RCC 7860 (cell line): ENCODE data around the gene PAPSS2.
"Not testable (repeated sequence)": the region's sequence is repeated elsewhere in the genome, so short reads cannot be mapped to it uniquely, and the experiment has no call there.

Experiments
- DNase-seq: peaks from one replicate; pipeline ENCODE4 v3.0.0-alpha.2; 2015; ENCODE audit warnings: low spot score
- FAIRE-seq: peaks from 2 replicates; lab custom pipeline; 2012; peaks lifted over from hg19 to GRCh38; lab: Jason Lieb, UNC

The PAPSS2 gene

GRCh38 chr10:87659571-87660483 is at the start of gene PAPSS2:
TSS of gene PAPSS2 (plus strand) at chr10:87659878. CDS start at chr10:87659982, 104 bp downstream.
- FAIRE-seq = no peak
- DNase-seq = peak; percentile 60

GRCh38 chr10:87611341-87611740 is 48.3 kb upstream of the PAPSS2 start:
- FAIRE-seq, DNase-seq: not testable (repeated sequence)

- FAIRE-seq = no peak
- DNase-seq = no peak
Measured at GRCh38 chr10:87612115-87612514, 47.6 kb upstream of the PAPSS2 start.

- no peak for DNase-seq
- no peak for FAIRE-seq
Measured at GRCh38 chr10:87613751-87614150, 45.9 kb upstream of the PAPSS2 start.

DNA sequence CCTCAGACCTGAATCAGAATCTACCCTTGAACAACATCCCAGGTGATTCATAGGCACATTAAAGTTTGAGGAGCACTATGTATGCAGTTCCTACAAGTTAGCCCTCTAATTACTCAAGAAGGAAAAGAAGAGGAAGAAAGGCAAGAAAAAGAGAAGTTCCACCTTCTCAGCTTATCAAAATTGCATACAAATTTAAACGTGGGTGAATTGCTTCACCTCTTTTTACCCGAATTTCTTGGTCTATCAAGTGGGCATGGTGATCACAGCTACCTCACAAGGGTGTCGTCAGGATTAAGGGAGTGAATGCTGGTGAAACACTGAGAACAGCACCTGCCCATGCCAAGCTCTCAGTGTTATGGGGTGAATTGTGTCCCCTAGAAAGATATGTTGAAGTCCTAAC is 43.8 kb upstream of the PAPSS2 start:
- no peak for DNase-seq
- no peak for FAIRE-seq

DNA sequence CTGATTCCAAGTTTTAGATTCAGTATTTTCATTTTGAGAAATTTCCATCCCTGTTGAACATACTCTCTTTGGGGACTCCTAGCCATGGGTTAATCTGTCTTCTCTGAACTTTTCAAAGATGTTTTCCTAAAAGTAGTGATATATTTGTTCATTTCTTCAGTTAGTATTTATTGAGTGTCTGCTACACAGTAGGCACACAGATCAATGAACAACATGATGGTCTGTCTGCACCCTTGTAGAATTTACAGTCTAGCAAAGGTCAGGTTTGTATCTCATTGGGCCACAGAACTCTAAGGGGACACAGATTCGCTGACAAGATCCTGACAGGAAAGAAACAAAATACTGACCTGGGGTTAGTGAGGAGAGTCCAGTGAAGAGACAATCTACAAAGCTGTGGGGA is 42.2 kb upstream of the PAPSS2 start:
- no peak for DNase-seq
- FAIRE-seq = no peak

DNA sequence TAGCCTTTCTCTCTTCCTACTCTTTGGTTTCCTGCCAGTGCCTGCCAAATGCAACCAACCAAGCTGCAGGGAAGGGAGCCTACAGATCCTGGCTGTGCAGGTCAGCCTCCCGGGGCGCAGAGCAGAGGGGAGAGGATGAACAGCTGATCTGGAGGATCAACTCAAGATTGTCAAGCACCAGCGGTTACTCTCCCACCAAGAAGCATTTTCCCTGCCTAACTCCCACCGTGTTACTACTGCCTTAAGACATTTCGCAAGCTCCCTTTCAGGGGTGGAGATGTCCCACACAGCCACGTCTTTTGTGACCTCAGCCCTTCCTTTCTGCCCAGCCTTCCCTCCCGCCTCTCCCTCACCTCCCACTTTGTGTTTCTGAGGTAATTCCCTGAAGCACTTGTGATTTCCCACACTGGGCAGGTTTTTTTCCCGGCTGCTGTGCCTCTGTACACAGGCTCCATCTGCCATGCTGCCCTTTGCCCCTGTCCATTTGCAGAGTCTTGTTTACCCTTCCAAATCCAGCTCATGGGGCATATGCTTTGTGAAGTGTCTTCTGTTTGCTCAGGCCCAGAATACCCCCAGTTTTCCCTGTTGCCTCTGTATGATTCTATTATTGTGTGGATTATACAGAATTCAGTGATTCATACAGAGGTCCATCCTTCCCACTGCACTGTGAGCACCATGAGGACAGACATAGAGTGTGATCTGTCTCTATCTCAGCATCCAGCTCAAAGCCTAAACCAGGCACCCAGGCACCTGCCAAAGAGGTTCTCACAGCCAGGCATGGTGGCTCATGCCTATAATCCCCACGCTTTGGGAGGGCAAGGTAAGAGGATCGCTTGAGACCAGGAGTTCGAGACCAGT is 40.9 kb upstream of the PAPSS2 start:
- no peak for FAIRE-seq
- DNase-seq = no peak

- DNase-seq (no peak), FAIRE-seq (no peak)
Measured at GRCh38 chr10:87619705-87620104, 40.0 kb upstream of the PAPSS2 start.

DNA sequence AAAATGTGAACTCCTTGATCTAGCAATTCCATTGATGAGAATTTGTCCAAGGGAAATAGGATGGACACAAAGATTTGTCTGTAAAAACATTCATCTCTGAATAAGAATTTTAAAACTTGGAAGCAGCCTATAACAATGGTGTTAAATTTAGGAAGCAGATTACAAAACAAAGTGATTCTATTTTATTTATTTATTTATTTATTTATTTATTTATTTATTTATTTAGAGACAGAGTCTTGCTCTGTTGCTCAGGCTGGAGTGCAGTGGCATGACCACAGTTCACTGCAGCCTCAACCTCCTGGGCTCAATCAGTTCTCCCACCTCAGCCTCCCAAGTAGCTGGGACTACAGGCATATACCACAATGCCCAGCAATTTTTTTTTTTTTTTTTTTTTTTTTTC is 38.2 kb upstream of the PAPSS2 start:
- not testable (repeated sequence) for FAIRE-seq

GRCh38 chr10:87622314-87623004 is 37.2 kb upstream of the PAPSS2 start:
- no peak for DNase-seq
- no peak for FAIRE-seq

More for the DNA sequence above, 38.2 kb upstream of the PAPSS2 start:
- DNase-seq = not testable (repeated sequence)

GRCh38 chr10:87623191-87623590 is 36.5 kb upstream of the PAPSS2 start:
- DNase-seq (no peak), FAIRE-seq (no peak)

DNA sequence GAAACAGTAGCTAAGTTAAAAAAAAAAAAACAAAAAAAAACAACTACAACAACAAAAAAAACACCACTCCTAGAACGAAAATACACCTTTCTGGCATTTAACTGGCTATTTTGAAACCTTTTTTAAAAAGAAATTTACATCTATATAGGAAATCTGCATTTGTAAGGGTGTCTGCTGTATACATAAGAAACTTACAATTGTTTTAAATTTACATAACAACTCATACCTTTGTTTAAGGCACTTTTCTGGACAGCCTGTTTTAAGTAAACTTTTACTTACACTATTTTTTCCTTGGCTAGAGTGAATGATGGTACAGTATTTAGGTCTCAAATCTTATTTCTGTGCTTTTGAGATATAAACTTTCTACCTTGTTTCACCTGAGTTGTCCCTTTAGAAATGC is 34.0 kb upstream of the PAPSS2 start:
- FAIRE-seq (no peak), DNase-seq (no peak)

- no peak for FAIRE-seq
- no peak for DNase-seq
Measured at GRCh38 chr10:87626422-87626892, 33.2 kb upstream of the PAPSS2 start.

GRCh38 chr10:87630171-87630570 is 29.5 kb upstream of the PAPSS2 start:
- DNase-seq (no peak), FAIRE-seq (no peak)

GRCh38 chr10:87632454-87632853 is 27.2 kb upstream of the PAPSS2 start:
- FAIRE-seq = no peak

GRCh38 chr10:87634311-87634710 is 25.4 kb upstream of the PAPSS2 start:
- FAIRE-seq = no peak
- DNase-seq = peak; percentile 22

More at GRCh38 chr10:87632454-87632853, 27.2 kb upstream of the PAPSS2 start:
- DNase-seq = no peak

DNA sequence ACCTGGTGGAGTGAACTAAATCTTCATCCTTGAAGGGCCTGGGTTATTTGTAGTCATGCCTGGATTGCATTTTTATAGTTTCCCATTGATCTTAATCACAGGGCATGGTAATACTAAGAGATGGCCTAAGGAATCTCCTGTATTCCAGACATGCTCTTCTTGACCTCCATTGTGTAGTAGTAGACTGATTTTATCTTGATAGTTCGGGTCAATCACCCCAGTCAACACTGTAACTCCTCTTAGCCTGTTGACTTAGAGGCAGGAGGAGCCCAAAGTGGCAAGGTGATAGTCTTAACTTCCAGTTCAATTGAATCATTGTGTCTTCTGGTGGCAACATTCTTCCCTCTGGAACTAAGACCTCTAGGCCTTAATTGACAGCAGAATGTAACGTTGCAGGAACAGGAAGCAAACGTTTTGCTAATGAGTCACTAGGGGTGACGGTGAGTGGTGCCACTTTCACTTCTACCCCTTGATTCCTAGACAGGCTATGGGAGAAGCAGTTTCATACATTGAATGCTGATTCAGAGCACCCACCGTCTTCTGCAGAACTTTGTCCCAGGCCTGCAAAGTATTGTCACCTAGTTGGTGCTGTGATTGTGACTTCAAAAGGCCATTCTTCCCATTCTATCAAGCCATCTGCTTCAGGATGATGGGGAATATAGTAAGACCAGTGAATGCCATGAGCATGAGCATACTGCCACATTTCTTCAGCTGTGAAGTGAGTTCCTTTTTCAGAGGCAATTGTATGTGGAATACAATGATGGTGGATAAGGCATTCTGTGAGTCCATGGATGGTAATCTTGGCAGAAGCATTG is 24.0 kb upstream of the PAPSS2 start:
- FAIRE-seq (peak; percentile 80), DNase-seq (peak; percentile 93)

DNA sequence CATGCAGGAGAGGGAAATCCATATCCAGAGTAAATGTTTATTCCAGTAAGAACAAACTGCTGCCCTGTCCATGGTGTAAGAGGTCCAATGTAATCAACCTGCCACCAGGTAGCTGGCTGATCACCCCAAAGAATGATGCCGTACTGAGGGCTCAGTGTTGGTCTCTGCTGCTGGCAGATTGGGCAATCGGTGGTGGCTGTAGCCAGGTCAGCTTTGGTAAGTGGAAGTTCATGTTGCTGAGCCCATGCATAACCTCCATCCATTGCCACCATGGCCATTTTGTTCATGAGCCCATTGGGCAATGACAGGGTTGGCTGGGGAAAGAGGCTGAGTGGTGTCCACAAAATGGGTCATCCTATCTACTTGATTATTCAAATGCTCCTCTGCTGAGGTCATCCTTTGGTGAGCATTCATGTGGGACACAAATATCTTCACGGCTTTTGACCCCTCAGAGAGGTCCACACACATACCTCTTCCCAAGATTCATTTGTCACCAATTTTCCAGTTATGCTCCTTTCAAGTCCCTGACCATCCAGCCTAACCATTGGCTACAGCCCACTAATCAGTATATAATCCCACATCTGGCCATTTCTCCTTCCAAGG is 23.3 kb upstream of the PAPSS2 start:
- FAIRE-seq = no peak
- DNase-seq = peak; percentile 79

GRCh38 chr10:87639493-87639892 is 20.2 kb upstream of the PAPSS2 start:
- no peak for DNase-seq

DNA sequence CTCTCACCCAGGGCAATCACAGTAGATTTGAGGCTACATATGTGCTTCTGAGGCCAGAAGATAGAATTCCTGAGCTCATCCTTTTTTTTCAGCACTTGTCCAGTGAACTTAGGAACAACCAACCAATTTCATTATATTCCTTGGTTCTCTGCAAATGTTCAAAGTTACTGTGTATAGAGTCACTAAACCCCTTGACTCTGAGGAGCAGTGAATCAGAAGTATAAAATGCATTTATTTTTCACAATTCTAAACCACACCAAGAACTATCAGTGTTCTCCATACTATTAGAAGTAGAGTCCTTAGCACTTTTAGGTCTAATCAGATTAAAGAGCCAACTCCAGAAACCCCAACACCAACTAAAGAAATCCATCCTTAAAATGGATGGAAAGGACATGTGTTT is 19.6 kb upstream of the PAPSS2 start:
- no peak for FAIRE-seq
- no peak for DNase-seq

More at GRCh38 chr10:87639493-87639892, 20.2 kb upstream of the PAPSS2 start:
- no peak for FAIRE-seq
